Skin epidermis (tissue), 12 donors: Measurements from ENCODE around the gene BBIP1.

ENCODE experiments used
- H3K27ac ChIP-seq, 21 experiments: fragments of 200-600 bp; sonication (generic) in 11 of 21; one replicate each; pipeline ENCODE4 v1.5.0; 2020; ENCODE audit warnings: mild to moderate bottlenecking in 3 of 21, inconsistent platforms in 2 of 21, moderate library complexity in 2 of 21
- H3K4me3 ChIP-seq, 7 experiments: fragments of 200-600 bp; sonication (generic) in 2 of 7; one replicate each; pipeline ENCODE4 v1.5.0; 2020; ENCODE audit warnings: inconsistent platforms in 2 of 7, mild to moderate bottlenecking in 2 of 7, moderate library complexity in 1 of 7

Gene BBIP1

DNA sequence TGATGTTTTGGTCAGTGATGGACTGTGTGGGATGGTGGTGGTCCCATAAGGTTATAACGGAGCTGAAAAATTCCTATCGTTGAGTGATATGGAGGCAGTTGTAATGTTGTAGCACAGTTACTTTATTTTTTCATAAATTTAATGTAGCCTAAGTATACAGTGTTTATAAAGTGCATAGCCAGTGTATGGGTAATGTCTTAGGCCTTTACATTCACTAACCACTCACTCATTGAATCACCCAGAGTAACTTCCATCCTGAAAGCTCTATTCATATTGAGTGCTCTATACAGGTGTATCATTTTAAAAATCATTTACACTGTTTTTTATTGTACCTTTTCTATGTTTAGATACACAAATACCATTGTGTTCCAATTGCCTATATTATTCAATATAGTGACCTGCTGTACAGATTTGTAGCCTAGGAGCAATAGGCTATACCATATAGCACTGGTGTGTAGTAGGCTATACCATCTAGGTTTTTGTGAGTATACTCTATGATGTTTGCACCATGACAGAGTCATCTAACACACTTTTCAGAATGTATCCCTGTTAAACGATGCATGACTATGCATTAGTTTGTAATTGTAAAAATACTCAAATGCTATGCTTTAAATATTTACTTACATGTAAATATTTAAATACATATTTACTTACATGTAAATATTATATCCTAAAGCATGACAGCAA is 26.2 kb downstream of the BBIP1 start:
- Histone ChIP-seq H3K27ac (no peak overlapping the region), H3K4me3 (no peak overlapping the region)

DNA sequence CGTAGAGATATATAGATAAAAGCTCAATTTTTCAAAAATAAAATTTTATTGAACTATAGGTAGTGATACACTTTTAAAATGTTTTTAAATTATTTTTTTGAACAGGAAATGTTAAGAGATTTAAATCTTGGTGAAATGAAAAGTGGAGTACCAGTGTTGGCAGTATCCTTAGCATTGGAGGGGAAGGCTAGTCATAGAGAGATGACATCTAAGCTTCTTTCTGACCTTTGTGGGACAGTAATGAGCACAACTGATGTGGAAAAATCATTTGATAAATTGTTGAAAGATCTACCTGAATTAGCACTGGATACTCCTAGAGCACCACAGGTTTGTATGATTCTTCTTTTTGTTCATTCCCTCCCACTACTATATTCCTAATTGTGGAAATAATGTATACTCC is 31.4 kb downstream of the BBIP1 start:
- no peak overlapping the region for H3K27ac ChIP-seq

DNA sequence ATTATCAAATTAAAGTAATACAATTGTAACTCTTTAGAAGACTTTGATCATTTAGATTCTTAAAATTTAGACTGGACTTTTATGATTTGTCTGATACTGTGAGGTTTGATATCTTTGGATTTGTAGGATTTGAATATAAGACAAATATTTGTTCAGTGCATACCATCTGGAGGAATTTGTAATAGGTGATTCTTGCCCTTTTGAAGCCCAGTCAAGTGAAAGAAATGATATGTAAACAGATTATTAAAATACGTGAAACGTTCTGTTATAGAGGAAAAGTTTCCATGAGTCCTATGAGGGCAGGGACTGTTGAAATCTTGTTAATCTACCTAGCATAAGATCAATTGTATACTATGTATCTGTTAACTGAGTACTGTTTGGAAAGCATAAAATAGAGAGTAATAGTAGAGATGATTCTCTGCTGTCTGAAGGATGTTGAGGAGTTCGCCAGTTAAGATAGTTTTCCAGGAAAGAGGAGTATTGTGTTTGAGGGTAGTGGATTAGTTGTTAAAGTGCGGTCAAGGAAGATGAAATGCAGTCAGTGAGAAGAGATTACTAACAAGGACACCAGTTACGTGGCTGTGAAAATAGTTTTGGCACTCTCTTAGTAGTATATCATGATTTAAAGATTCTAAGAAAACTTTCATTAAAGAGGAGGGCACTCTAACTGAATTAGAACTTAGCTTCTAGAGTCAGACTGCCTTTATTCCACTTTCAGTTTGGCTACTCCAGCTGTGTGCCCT is 32.9 kb downstream of the BBIP1 start:
- Histone ChIP-seq H3K27ac (peak overlapping the region in 1 of 21 experiments; percentile 17), H3K4me3 (no peak overlapping the region)

More for the DNA sequence above, 31.4 kb downstream of the BBIP1 start:
- H3K4me3 ChIP-seq = no peak overlapping the region

DNA sequence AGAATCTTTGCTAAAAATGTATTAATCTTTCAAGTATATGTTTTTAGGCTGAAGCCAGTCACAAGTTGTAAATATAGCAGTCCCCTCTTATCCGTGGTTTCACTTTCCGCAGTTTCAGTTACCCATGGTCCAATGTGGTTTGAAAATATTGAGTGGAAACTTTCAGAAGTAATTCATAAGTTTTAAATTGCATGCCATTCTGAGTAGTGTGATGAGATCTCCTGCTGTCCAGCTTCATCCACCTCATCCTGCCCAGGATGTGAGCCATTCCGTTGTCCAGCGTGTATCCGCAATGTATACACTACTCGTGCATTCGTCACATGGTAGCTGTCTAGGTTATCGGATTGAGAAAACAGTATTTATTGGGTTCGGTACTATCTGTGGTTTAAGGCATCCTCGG is 35.1 kb downstream of the BBIP1 start:
- peak overlapping the region in 1 of 21 experiments; percentile 5 for H3K27ac ChIP-seq
- H3K4me3 ChIP-seq = no peak overlapping the region

DNA sequence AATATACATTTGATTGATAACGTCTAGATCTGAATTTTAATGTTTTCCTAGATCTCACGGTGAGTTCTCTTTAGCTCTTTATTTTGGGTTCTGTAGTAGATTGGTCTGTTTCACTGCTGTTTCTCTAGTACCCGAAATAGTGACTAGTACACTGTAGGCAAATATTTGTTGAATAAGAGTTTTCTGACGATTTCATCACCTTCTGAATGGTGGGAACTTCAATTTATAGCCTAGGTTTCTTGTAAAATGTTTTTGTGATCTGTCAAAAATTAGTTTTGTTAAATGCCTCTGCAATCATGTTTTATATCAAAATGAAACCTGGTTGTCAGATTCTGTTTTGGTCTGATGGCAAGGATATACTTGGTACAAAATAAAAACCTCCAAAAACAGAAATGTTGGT is 37.1 kb downstream of the BBIP1 start:
- peak overlapping the region in 1 of 21 experiments; percentile 13 for H3K27ac ChIP-seq

DNA sequence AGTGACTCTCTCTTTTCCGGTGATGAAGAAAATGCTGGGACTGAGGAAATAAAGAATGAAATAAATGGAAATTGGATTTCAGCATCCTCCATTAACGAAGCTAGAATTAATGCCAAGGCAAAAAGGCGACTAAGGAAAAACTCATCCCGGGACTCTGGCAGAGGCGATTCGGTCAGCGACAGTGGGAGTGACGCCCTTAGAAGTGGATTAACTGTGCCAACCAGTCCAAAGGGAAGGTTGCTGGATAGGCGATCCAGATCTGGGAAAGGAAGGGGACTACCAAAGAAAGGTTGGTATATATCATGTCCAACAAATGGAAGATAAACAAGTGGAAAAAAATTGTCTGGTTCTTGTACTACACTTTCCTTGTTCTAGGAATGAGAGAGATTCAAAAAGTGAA is 37.7 kb downstream of the BBIP1 start:
- Histone ChIP-seq H3K4me3 (no peak overlapping the region), H3K27ac (peak overlapping the region in 1 of 21 experiments; percentile 13)

More for the DNA sequence above, 37.1 kb downstream of the BBIP1 start:
- H3K4me3 ChIP-seq = no peak overlapping the region

DNA sequence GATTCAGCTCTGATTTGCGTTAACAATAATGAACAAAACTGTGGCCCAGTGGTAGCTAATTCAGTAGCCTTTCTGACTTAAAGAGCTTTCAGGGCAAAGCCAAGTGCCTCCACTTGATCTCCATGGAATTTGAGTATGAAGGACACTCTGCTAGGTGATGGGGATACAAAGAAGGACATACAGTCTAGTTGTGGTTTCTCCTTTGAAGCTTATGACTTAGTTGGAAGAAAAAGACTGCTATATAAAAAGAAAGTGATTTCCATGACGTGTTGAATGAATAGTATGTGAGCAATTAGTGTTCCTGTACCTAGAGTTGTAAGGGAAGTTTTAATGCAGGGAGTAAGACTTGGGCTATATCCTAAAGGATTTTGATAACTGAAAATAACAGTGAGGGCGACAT is 39.0 kb downstream of the BBIP1 start:
- peak overlapping the region in 2 of 21 experiments; percentile 12 to 34 for H3K27ac ChIP-seq

DNA sequence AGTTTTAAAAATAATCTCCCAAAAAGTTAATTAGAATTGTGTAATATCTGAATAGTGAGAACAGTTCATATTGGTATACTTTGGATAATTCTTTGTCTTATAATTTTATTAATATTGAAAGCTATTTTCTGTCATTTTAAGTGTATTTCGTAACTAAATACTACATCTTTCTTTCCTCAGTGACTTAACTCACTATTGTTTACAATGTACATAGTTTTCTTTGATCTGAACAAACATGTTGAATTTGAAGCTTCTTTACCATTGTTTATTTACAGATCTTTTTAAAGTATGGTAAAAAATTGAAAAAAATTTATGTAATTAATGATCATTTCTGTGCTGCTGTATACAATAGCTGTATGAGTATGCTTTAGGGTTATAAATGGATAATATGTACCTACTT is 42.2 kb downstream of the BBIP1 start:
- peak overlapping the region in 1 of 21 experiments; percentile 2 for H3K27ac ChIP-seq
- no peak overlapping the region for H3K4me3 ChIP-seq

More for the DNA sequence above, 39.0 kb downstream of the BBIP1 start:
- no peak overlapping the region for H3K4me3 ChIP-seq

DNA sequence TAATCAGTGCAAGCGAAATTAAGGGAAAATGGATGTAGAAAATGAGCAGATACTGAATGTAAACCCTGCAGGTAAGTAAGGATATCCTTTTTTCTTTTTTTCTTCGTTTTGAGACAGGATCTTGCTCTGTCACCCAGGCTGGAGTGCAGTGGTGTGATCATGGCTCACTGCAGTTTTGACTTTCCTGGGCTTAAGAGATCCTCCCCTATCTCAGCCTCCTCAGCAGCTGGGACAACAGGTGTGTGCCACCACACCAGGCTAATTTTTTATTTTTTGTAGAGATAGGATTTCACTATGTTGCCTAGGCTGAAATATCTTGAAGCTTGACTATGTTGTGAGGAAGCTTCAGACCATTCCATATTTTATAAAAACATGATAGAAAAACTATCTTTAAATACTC is 43.0 kb downstream of the BBIP1 start:
- H3K4me3 ChIP-seq = no peak overlapping the region

DNA sequence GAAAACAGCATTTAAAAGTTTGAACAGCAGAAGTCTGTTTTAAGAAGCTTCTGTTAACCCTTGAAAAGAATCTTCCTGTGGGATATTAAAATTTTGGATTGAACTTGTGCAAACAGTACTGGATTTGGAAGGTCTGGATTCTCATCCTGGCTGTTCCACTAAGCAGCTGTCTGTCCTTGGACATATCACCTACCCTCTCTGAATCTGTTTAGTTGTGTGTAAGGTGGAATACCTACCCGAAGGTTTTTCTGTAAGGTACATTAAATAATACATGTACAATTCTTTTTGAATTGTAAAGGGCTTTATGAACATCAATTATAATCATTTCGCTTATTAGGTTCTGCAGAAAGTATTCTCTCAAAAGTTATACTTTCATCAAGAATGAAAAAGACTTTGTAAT is 45.0 kb downstream of the BBIP1 start:
- peak overlapping the region; percentile 67 to 100 (median 83) for H3K4me3 ChIP-seq
- H3K27ac ChIP-seq = peak overlapping the region in 12 of 21 experiments; percentile 50 to 100 (median 98)

More for the DNA sequence above, 43.0 kb downstream of the BBIP1 start:
- H3K27ac ChIP-seq = peak overlapping the region in 2 of 21 experiments; percentile 31 to 49

DNA sequence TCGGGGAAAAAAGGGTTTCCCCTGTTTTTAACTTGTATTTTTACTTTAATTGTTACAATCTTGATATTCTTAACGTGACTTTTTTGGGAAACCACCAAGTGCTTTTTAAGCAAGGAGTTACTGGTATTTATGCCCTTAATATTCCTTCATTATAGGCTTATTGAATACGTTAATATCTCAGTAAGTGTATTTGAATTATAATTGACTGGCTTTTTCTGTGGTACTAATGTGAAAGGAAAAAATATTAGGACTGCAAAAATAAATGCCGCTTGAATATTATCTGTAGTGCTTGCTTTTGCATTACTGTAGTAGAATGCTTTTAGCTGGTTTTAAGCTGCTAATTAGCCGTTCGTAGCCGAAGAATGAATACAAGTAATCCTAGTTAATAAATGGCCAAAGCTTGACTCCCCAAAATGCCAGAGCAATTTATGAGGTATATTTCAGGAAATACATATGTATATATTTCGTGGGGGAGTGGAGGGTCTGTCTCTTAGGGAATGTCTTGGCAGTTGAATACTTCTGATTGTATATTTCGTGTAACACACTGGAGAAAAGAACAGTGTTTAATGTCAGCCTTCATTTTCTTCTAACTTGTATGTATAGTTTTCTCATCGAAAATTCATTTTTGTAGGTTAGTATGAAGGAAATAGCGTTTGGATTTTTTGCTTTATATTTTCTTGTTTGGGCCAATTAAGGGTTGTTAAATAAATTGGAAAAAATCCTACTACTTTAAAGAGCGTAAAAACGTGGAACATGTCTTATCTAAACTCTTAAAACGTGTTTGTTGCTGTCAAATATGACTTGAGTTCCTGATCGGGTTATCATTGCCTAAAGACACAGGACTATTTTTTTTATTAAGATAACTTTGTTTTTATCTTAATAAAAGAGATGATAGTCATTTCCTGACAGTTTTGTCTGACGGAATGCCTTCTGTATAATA is 45.7 kb downstream of the BBIP1 start:
- H3K27ac ChIP-seq = peak overlapping the region in 20 of 21 experiments; percentile 92 to 100 (median 98)

DNA sequence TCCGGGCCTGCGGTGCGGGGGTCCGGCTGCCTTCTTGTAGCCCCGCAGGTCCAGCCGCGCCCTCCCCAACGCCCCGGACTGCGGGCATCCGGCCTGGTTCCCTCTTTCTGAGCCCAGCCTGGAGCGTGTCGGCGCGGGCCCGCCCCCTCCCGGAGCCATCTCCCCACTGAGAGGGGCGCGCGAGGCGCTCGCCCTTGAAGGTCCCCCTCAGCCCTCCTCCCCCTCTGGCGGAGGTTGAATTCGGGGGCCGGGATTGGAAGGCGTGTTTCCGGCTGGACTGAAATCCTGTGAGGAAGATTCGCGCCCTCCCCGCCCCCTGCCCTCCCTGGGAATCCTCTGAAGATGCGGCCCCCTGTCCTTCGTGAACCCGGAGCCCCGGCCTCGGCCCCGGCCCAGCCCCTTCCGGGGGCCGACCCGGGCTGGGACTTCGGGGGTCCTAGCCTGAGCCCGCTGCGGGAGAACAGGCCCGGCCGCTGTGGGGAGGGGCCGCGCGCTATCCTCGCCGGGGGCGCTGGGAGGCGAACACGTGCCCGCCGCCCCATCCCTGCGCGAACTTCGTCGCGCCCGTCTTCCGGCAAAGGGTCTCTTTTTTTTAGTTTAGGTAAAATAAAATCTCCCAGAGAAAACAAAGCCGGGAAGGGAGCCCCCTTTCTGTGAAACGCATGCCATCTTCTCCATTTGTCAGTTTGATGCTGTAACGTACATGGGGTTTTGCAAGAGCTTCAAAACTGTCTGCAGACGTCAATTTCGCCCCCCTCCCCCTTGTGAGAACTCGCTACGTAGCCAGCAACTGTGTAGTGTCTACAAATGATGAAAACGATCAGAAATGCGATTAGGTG is 46.6 kb downstream of the BBIP1 start:
- H3K4me3 ChIP-seq = peak overlapping the region; percentile 67 to 100 (median 83)
- H3K27ac ChIP-seq = peak overlapping the region; percentile 92 to 100 (median 98)

More for the DNA sequence above, 45.7 kb downstream of the BBIP1 start:
- peak overlapping the region; percentile 67 to 100 (median 83) for H3K4me3 ChIP-seq

DNA sequence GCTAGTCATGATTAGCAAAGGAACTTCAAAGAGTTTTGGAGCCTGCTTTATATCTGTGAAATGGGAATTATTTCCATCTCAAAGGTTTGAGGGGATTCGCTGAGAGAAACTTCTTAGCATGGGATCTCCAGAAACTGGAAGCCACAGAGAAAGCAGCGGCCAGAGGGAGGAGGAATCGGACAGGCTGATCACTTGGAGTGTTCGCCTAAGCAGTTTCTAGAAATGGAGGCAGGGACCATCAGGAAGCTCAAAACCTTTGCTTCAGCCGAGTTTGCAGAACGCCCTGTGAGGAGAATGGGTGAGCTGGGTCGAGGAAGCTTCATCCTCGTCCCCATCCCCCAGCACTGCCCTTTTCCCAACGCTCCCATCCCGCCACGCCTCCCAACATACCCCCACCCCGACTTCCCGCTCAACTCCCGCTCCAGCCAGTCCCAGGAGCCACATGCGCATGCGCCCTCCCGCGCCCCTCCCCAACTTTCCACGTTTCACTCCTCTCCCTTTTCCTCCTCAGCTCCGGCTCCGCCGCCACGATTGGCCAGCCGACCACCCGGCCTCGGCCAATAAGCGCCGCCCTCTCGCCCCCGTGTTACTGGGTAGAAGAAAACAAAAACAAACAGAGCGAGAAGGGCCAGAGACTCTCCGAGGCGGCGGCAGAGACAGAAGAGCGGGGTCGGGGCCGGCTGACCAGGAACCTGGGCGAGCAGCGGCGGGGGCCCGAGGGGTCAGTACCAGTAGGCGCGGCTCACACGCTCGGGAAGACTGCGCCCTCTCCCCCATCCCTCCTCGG is 47.5 kb downstream of the BBIP1 start, which contains the start of gene PDCD4:
Gene PDCD4, plus strand, starts transcription at position 631 of the 787 bp plus-strand sequence. CDS start 4,100 bp downstream, outside the sequence.
- peak within 1 kb of the TSS; percentile 92 to 100 (median 98) for H3K27ac ChIP-seq

DNA sequence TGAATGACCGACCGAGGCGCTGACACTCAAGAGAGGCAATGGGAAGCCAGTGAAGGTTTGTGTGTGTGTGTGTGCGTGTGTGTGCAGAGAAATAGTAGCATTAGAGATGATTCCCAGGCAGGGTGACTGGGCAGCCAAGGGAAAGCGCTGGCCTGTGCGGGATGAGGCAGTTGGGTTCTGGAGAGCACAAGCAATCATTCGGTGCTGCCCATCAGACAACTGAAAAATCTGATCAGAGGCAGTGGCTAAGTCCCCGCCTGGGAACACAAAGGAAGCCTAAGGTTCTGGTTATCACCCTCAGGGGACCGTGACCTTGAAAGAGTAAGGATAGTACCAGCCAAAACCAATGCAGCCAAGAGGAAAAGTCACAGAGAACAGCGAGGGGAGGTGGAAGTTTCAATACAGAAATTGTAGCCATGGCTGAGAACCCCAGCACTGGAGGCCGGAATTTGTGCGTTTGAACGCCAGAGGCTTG is 48.1 kb downstream of the BBIP1 start:
- Histone ChIP-seq H3K27ac (peak overlapping the region in 20 of 21 experiments; percentile 92 to 100 (median 98)), H3K4me3 (peak overlapping the region in 6 of 7 experiments; percentile 67 to 100 (median 82))

More for the DNA sequence above, 47.5 kb downstream of the BBIP1 start, which contains the start of gene PDCD4:
- peak within 1 kb of the TSS; percentile 67 to 100 (median 83) for H3K4me3 ChIP-seq

DNA sequence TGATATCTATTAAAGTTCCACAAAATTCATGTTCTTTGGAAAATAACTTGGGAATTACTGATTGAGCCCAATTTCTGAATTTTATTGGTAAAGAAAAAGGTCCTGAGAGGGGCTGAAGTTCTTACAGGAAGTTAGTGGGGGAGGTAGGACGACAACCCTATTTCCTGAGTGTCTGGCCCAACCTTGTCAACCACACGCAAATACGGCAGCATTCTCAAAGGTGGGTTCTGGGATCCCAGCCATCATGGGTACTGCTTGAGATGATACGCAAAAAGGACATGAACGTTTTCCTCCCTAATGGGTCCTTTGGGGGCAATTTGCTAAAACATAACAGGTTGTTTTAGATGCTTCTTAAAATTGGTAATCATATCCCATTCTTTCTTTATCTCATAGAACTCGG is 50.0 kb downstream of the BBIP1 start:
- peak overlapping the region in 14 of 21 experiments; percentile 12 to 100 (median 94) for H3K27ac ChIP-seq
- H3K4me3 ChIP-seq = no peak overlapping the region

DNA sequence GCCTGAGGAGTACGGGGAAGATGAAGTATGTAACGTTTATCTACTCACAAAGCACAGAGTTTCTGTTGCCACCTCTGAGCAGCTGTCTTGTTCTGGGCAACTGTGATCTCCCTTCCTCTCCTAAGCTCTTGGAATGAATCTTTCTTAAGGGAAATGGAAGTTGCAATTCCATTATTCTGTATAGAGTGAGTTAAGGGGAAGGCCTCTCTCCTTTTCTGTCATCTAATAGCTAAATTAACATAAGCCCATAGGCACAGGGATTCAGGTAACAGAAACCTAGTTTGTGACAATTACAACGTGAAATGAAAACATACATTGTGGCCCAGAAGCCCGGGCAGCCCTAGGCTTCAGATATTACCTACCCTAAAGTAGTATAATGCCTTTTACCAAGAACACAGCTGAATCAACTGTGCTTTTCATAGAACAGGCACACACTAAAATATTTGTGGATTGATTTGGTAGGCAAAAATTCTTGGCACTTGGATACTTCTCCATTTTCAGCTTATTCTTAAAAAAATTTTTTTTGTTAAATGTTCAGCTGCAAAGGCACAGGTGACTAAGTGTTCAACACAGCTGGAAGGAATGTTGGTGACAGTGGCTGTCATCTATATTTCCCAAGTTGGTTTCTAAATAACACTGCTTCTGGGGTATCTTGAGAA is 51.0 kb downstream of the BBIP1 start:
- H3K4me3 ChIP-seq = no peak overlapping the region

More for the DNA sequence above, 51.0 kb downstream of the BBIP1 start:
- H3K27ac ChIP-seq = peak overlapping the region in 19 of 21 experiments; percentile 8 to 100 (median 50)
